Measurements from ENCODE around the gene KCNH5. TPM values are rescaled to one million over a fixed set of nuclear protein-coding genes. Genes with fewer than 3 reads are reported as not detected.
"Not testable (repeated sequence)": the region's sequence is repeated elsewhere in the genome, so short reads cannot be mapped to it uniquely, and the experiment has no call there.

Gene KCNH5
- total RNA-seq, 1 experiment from 2014 or later, result not detected

GRCh38 chr14:62746881-62747280 lies 298.4 kb downstream of the KCNH5 start:
- DNase-seq (ENCODE audit: low spot score), result not testable (repeated sequence)

- DNase-seq (ENCODE audit: low spot score), result no peak
Observed at GRCh38 chr14:62745496-62745895, 299.8 kb downstream of the KCNH5 start.

GRCh38 chr14:62743560-62743959 lies 301.7 kb downstream of the KCNH5 start:
- DNase-seq (ENCODE audit: low spot score), result no peak

- no peak for DNase-seq (ENCODE audit: low spot score)
Observed at GRCh38 chr14:62743118-62743517, 302.1 kb downstream of the KCNH5 start.

- no peak for DNase-seq (ENCODE audit: low spot score)
Observed at GRCh38 chr14:62739647-62740046, 305.6 kb downstream of the KCNH5 start.

GRCh38 chr14:62736048-62737043 lies 308.9 kb downstream of the KCNH5 start:
- peak; percentile 29 for DNase-seq (ENCODE audit: low spot score)

- DNase-seq (ENCODE audit: low spot score), result no peak
Observed at GRCh38 chr14:62734831-62735230, 310.4 kb downstream of the KCNH5 start.

- DNase-seq (ENCODE audit: low spot score), result no peak
Observed at GRCh38 chr14:62722406-62722805, 322.9 kb downstream of the KCNH5 start.

- no peak for DNase-seq (ENCODE audit: low spot score)
Observed at GRCh38 chr14:62718629-62719028, 326.6 kb downstream of the KCNH5 start.

GRCh38 chr14:62711351-62712023 lies 333.8 kb downstream of the KCNH5 start:
- DNase-seq (ENCODE audit: low spot score), result no peak

- DNase-seq (ENCODE audit: low spot score), result no peak
Observed at GRCh38 chr14:62710811-62711210, 334.4 kb downstream of the KCNH5 start.

GRCh38 chr14:62709773-62710172 lies 335.5 kb downstream of the KCNH5 start:
- DNase-seq (ENCODE audit: low spot score), result no peak

- no peak for DNase-seq (ENCODE audit: low spot score)
Observed at GRCh38 chr14:62706217-62706616, 339.0 kb downstream of the KCNH5 start.

GRCh38 chr14:62697461-62697860 lies 347.8 kb downstream of the KCNH5 start:
- no peak for DNase-seq (ENCODE audit: low spot score)

- no peak for DNase-seq (ENCODE audit: low spot score)
Observed at GRCh38 chr14:62696929-62697328, 348.3 kb downstream of the KCNH5 start.

GRCh38 chr14:62696331-62696924 lies 348.8 kb downstream of the KCNH5 start:
- DNase-seq (ENCODE audit: low spot score), result no peak

GRCh38 chr14:62694075-62694474 lies 351.2 kb downstream of the KCNH5 start:
- peak; percentile 12 for DNase-seq (ENCODE audit: low spot score)

- peak; percentile 0 for DNase-seq (ENCODE audit: low spot score)
Observed at GRCh38 chr14:62692490-62693106, 352.7 kb downstream of the KCNH5 start.

GRCh38 chr14:62691647-62692489 lies 353.4 kb downstream of the KCNH5 start:
- DNase-seq (ENCODE audit: low spot score), result peak; percentile 67

GRCh38 chr14:62689733-62690132 lies 355.5 kb downstream of the KCNH5 start:
- DNase-seq (ENCODE audit: low spot score), result no peak

- no peak for DNase-seq (ENCODE audit: low spot score)
Observed at GRCh38 chr14:62687818-62688217, 357.4 kb downstream of the KCNH5 start.
